IPS-NIHi11 (cell line): ENCODE results near the gene MICU1.

Experiments used
- DNase-seq: peaks from one replicate; pipeline ENCODE4 v3.0.0; 2012; ENCODE audit warnings: mixed read lengths, low spot score

The MICU1 gene

GRCh38 chr10:72626444-72626754 lies 520 bp upstream of the MICU1 start:
- DNase-seq, result no peak

GRCh38 chr10:72625276-72625607 lies 637 bp downstream of the MICU1 start:
- DNase-seq, result no peak

- no peak for DNase-seq
Observed at GRCh38 chr10:72622271-72622670, 3.6 kb downstream of the MICU1 start.

- DNase-seq, result no peak
Observed at GRCh38 chr10:72616716-72617115, 9.2 kb downstream of the MICU1 start.

GRCh38 chr10:72615970-72616369 lies 9.9 kb downstream of the MICU1 start:
- no peak for DNase-seq

GRCh38 chr10:72612203-72612826 lies 13.6 kb downstream of the MICU1 start:
- DNase-seq, result no peak

GRCh38 chr10:72611783-72612182 lies 14.1 kb downstream of the MICU1 start:
- DNase-seq, result no peak

GRCh38 chr10:72610466-72610865 lies 15.4 kb downstream of the MICU1 start:
- no peak for DNase-seq

- DNase-seq, result no peak
Observed at GRCh38 chr10:72605122-72605521, 20.8 kb downstream of the MICU1 start.

GRCh38 chr10:72601144-72601543 lies 24.7 kb downstream of the MICU1 start:
- no peak for DNase-seq

GRCh38 chr10:72598769-72599701 lies 26.8 kb downstream of the MICU1 start:
- peak; percentile 33 for DNase-seq

GRCh38 chr10:72597897-72598296 lies 28.0 kb downstream of the MICU1 start:
- no peak for DNase-seq

- DNase-seq, result no peak
Observed at GRCh38 chr10:72595436-72595835, 30.4 kb downstream of the MICU1 start.

GRCh38 chr10:72593963-72594362 lies 31.9 kb downstream of the MICU1 start:
- DNase-seq, result no peak

GRCh38 chr10:72588266-72588665 lies 37.6 kb downstream of the MICU1 start:
- no peak for DNase-seq

GRCh38 chr10:72587568-72587967 lies 38.3 kb downstream of the MICU1 start:
- no peak for DNase-seq

GRCh38 chr10:72574636-72575035 lies 51.2 kb downstream of the MICU1 start:
- DNase-seq, result no peak

- no peak for DNase-seq
Observed at GRCh38 chr10:72573079-72573478, 52.8 kb downstream of the MICU1 start.

- DNase-seq, result peak; percentile 48
Observed at GRCh38 chr10:72567889-72568640, 57.8 kb downstream of the MICU1 start.

- no peak for DNase-seq
Observed at GRCh38 chr10:72567421-72567820, 58.5 kb downstream of the MICU1 start.

GRCh38 chr10:72564596-72564995 lies 61.3 kb downstream of the MICU1 start:
- no peak for DNase-seq

GRCh38 chr10:72563327-72563932 lies 62.4 kb downstream of the MICU1 start:
- no peak for DNase-seq

GRCh38 chr10:72561745-72562166 lies 64.1 kb downstream of the MICU1 start:
- DNase-seq, result no peak
